Measurements from ENCODE around the gene ELF1.

ELF1 gene

DNA sequence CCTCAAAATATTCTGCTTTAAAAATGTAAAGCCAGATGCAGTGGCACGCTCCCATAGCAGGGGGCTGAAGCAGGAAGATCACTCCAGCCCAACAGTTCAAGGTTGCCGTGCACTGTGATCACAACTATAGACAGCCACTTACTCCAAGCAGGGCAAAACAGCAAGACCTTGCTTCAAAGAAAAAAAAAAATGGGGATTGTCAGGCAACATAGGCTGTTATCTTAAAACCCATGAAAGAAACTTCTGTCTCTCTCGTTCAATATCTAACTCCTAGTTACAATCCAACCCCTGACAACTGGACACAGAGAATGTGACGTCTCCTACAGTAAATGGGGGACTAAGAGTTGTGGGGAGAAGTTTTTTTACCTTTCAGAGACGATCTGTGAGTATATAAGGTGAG, 17.4 kb downstream of the ELF1 start:
- Histone ChIP-seq H3K4me3 (ENCODE audit: low read depth, low read length, poor library complexity, severe bottlenecking) (no peak overlapping the region), H3K9ac (ENCODE audit: low read length) (peak overlapping the region; percentile 7; the same call in 1 of the 2 replicates), H3K79me2 (ENCODE audit: insufficient read depth, low read length) (peaks cover 99% of the 10 kb centered on the region), H3K4me2 (ENCODE audit: low read length) (peak overlapping the region; percentile 27; the same call in 1 of the 2 replicates), H2AFZ (ENCODE audit: low read length) (no peak overlapping the region), H3K27me3 (ENCODE audit: insufficient read depth, low read length) (no peaks in the 10 kb centered on the region), H3F3A (ENCODE audit: insufficient read depth, low read length) (peaks cover 13% of the 10 kb centered on the region; the same call in 1 of the 2 replicates), H3K36me3 (ENCODE audit: insufficient read depth, low read length) (peaks cover 51% of the 10 kb centered on the region), H3K9me3 (ENCODE audit: low read length) (no peaks in the 10 kb centered on the region), H3K27ac (ENCODE audit: low read depth, low read length, poor library complexity, severe bottlenecking) (peak overlapping the region; percentile 98), H4K20me1 (ENCODE audit: insufficient read depth, low read length) (no peaks in the 10 kb centered on the region), H3K9me2 (ENCODE audit: low read depth, low read length) (no peaks in the 10 kb centered on the region), H3K4me1 (ENCODE audit: insufficient read depth, low read length, severe bottlenecking) (peaks cover 99% of the 10 kb centered on the region)
- TF ChIP-seq, protein P1, sequence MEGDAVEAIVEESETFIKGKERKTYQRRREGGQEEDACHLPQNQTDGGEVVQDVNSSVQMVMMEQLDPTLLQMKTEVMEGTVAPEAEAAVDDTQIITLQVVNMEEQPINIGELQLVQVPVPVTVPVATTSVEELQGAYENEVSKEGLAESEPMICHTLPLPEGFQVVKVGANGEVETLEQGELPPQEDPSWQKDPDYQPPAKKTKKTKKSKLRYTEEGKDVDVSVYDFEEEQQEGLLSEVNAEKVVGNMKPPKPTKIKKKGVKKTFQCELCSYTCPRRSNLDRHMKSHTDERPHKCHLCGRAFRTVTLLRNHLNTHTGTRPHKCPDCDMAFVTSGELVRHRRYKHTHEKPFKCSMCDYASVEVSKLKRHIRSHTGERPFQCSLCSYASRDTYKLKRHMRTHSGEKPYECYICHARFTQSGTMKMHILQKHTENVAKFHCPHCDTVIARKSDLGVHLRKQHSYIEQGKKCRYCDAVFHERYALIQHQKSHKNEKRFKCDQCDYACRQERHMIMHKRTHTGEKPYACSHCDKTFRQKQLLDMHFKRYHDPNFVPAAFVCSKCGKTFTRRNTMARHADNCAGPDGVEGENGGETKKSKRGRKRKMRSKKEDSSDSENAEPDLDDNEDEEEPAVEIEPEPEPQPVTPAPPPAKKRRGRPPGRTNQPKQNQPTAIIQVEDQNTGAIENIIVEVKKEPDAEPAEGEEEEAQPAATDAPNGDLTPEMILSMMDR (IDR thresholded peaks at IDR 0.05; ENCODE audit: low read length) = no peak
- TF ChIP-seq EZH2 (IDR thresholded peaks at IDR 0.05; ENCODE audit: borderline replicate concordance, low read length) = no peak

DNA sequence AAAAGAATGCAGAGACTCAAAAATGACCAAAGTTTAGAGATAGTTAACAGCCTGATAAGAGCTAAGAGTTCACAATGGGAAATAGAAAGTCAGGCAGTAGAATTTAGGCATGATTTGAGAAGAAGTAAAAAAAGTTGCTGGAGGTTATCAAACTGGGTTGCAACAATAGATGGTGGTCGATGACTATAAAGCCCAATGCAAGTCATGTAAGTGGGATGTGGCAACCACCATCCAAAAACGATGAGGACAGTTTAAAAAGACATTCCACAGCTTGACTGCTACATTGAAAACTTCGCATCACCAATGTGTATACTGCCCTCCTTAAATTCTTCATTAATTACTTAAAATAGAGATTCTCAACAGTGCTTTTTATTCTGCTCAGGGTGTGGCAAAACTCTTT, 19.7 kb downstream of the ELF1 start:
- Histone ChIP-seq H3K4me3 (ENCODE audit: low read depth, low read length, poor library complexity, severe bottlenecking) (no peak overlapping the region), H3K27me3 (ENCODE audit: insufficient read depth, low read length) (no peaks in the 10 kb centered on the region), H4K20me1 (ENCODE audit: insufficient read depth, low read length) (no peaks in the 10 kb centered on the region), H3K9me3 (ENCODE audit: low read length) (no peaks in the 10 kb centered on the region), H3K4me2 (ENCODE audit: low read length) (peak overlapping the region; percentile 2; the same call in 1 of the 2 replicates), H3F3A (ENCODE audit: insufficient read depth, low read length) (no peaks in the 10 kb centered on the region), H3K9ac (ENCODE audit: low read length) (no peak overlapping the region), H3K27ac (ENCODE audit: low read depth, low read length, poor library complexity, severe bottlenecking) (peak overlapping the region; percentile 31), H2AFZ (ENCODE audit: low read length) (no peak overlapping the region), H3K36me3 (ENCODE audit: insufficient read depth, low read length) (peaks cover 72% of the 10 kb centered on the region), H3K4me1 (ENCODE audit: insufficient read depth, low read length, severe bottlenecking) (peaks cover 99% of the 10 kb centered on the region), H3K79me2 (ENCODE audit: insufficient read depth, low read length) (peaks cover 100% of the 10 kb centered on the region), H3K9me2 (ENCODE audit: low read depth, low read length) (no peaks in the 10 kb centered on the region)
- TF ChIP-seq, protein P1 (IDR thresholded peaks at IDR 0.05; ENCODE audit: low read length) = no peak
- TF ChIP-seq EZH2 (IDR thresholded peaks at IDR 0.05; ENCODE audit: borderline replicate concordance, low read length) = no peak

DNA sequence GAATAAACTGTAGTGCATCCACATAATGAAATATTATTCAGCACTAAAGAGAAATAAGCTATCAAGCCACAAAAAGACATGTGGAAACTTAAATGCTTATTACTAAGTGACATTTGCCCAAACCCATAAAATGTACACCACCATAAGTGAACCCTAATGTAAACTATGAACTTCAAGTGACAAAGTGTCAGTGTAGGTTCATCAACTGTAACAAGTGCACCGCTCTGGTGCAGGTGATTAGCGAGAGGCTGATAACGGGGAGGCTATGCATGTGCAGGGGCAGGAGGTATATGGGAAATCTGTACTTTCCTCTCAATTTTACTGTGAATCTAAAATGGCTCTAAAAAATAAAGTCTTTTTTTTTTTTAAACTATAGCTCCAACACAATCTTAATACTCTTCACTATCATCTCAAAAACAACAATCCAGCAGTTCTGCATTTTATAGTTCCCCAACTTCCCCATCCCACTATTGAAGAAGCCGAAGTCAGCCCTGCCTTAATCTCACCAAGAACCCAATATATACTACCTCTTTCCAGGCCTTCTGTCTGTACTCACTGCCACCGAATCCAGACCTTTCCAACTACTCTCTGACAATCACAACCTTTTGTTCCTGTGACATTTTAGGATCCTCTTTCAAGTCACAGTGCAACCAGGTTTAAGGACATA, 22.6 kb downstream of the ELF1 start:
- Histone ChIP-seq H2AFZ (ENCODE audit: low read length) (no peak overlapping the region), H3K4me1 (ENCODE audit: insufficient read depth, low read length, severe bottlenecking) (peaks cover 99% of the 10 kb centered on the region), H3K9ac (ENCODE audit: low read length) (no peak overlapping the region; the same call in 1 of the 2 replicates), H3K9me2 (ENCODE audit: low read depth, low read length) (no peaks in the 10 kb centered on the region), H4K20me1 (ENCODE audit: insufficient read depth, low read length) (no peaks in the 10 kb centered on the region), H3K27me3 (ENCODE audit: insufficient read depth, low read length) (no peaks in the 10 kb centered on the region), H3K79me2 (ENCODE audit: insufficient read depth, low read length) (peaks cover 100% of the 10 kb centered on the region), H3K36me3 (ENCODE audit: insufficient read depth, low read length) (peaks cover 87% of the 10 kb centered on the region), H3K4me2 (ENCODE audit: low read length) (peak overlapping the region; percentile 63), H3K27ac (ENCODE audit: low read depth, low read length, poor library complexity, severe bottlenecking) (peak overlapping the region; percentile 90), H3K9me3 (ENCODE audit: low read length) (no peaks in the 10 kb centered on the region), H3K4me3 (ENCODE audit: low read depth, low read length, poor library complexity, severe bottlenecking) (peak overlapping the region; percentile 21), H3F3A (ENCODE audit: insufficient read depth, low read length) (no peaks in the 10 kb centered on the region; the same call in 1 of the 2 replicates)
- TF ChIP-seq EZH2 (IDR thresholded peaks at IDR 0.05; ENCODE audit: borderline replicate concordance, low read length) = no peak
- TF ChIP-seq, protein P1 (IDR thresholded peaks at IDR 0.05; ENCODE audit: low read length) = no peak

All from OCI-LY1 (cell line).